ENCODE measurements around the gene PHLDA2. TPM values are rescaled to one million over a fixed set of nuclear protein-coding genes. Genes with fewer than 3 reads are reported as not detected.

PHLDA2 gene
- total RNA-seq, 1 donor from 2014 or later = 96.1 TPM

GRCh38 chr11:2914455-2915195 lies 14.6 kb downstream of the PHLDA2 start:
- no peaks in the 10 kb centered on the region for H3K36me3 Mint-ChIP-seq (ENCODE audit: unreplicated experiment)
- no peaks in the 10 kb centered on the region for H3K27me3 Mint-ChIP-seq (ENCODE audit: unreplicated experiment)
- H3K4me1 Mint-ChIP-seq (ENCODE audit: unreplicated experiment) = peaks cover 25% of the 10 kb centered on the region
- H3K9me3 Mint-ChIP-seq (ENCODE audit: unreplicated experiment) = no peaks in the 10 kb centered on the region
- H3K4me3 Mint-ChIP-seq (ENCODE audit: unreplicated experiment) = no peak overlapping the region
- no peak for TF ChIP-seq CTCF (IDR thresholded peaks at IDR 0.05)
- DNase-seq (ENCODE audit: extremely low spot score, unreplicated experiment) = no peak
- no peak overlapping the region for H3K27ac Mint-ChIP-seq (ENCODE audit: unreplicated experiment)

- Mint-ChIP-seq H3K4me1 (ENCODE audit: unreplicated experiment) (peaks cover 25% of the 10 kb centered on the region), H3K27me3 (ENCODE audit: unreplicated experiment) (no peaks in the 10 kb centered on the region), H3K9me3 (ENCODE audit: unreplicated experiment) (no peaks in the 10 kb centered on the region), H3K4me3 (ENCODE audit: unreplicated experiment) (no peak overlapping the region), H3K27ac (ENCODE audit: unreplicated experiment) (no peak overlapping the region), H3K36me3 (ENCODE audit: unreplicated experiment) (no peaks in the 10 kb centered on the region)
- no peak for DNase-seq (ENCODE audit: extremely low spot score, unreplicated experiment)
- no peak for TF ChIP-seq CTCF (IDR thresholded peaks at IDR 0.05)
Measured at GRCh38 chr11:2913776-2914175, 15.4 kb downstream of the PHLDA2 start.

GRCh38 chr11:2913019-2913431 lies 16.2 kb downstream of the PHLDA2 start:
- Mint-ChIP-seq H3K36me3 (ENCODE audit: unreplicated experiment) (no peaks in the 10 kb centered on the region), H3K27me3 (ENCODE audit: unreplicated experiment) (no peaks in the 10 kb centered on the region), H3K9me3 (ENCODE audit: unreplicated experiment) (no peaks in the 10 kb centered on the region), H3K4me1 (ENCODE audit: unreplicated experiment) (peaks cover 25% of the 10 kb centered on the region), H3K4me3 (ENCODE audit: unreplicated experiment) (no peak overlapping the region), H3K27ac (ENCODE audit: unreplicated experiment) (peak overlapping the region; percentile 81)
- no peak for DNase-seq (ENCODE audit: extremely low spot score, unreplicated experiment)
- TF ChIP-seq CTCF (IDR thresholded peaks at IDR 0.05) = no peak

- H3K36me3 Mint-ChIP-seq (ENCODE audit: unreplicated experiment) = no peaks in the 10 kb centered on the region
- no peak overlapping the region for H3K4me3 Mint-ChIP-seq (ENCODE audit: unreplicated experiment)
- no peaks in the 10 kb centered on the region for H3K9me3 Mint-ChIP-seq (ENCODE audit: unreplicated experiment)
- H3K27ac Mint-ChIP-seq (ENCODE audit: unreplicated experiment) = peak overlapping the region; percentile 81
- no peak for TF ChIP-seq CTCF (IDR thresholded peaks at IDR 0.05)
- DNase-seq (ENCODE audit: extremely low spot score, unreplicated experiment) = peak; percentile 92
- H3K4me1 Mint-ChIP-seq (ENCODE audit: unreplicated experiment) = peaks cover 25% of the 10 kb centered on the region
- H3K27me3 Mint-ChIP-seq (ENCODE audit: unreplicated experiment) = no peaks in the 10 kb centered on the region
Measured at GRCh38 chr11:2912498-2912897, 16.7 kb downstream of the PHLDA2 start.

- Mint-ChIP-seq H3K27ac (ENCODE audit: unreplicated experiment) (peak overlapping the region; percentile 56), H3K9me3 (ENCODE audit: unreplicated experiment) (no peaks in the 10 kb centered on the region), H3K4me3 (ENCODE audit: unreplicated experiment) (no peak overlapping the region), H3K27me3 (ENCODE audit: unreplicated experiment) (no peaks in the 10 kb centered on the region), H3K36me3 (ENCODE audit: unreplicated experiment) (no peaks in the 10 kb centered on the region), H3K4me1 (ENCODE audit: unreplicated experiment) (peaks cover 25% of the 10 kb centered on the region)
- DNase-seq (ENCODE audit: extremely low spot score, unreplicated experiment) = no peak
- no peak for TF ChIP-seq CTCF (IDR thresholded peaks at IDR 0.05)
Measured at GRCh38 chr11:2911785-2912391, 17.3 kb downstream of the PHLDA2 start.

Data from osteocyte (in vitro differentiated cells).